Colonic mucosa (tissue), 4 donors: ENCODE measurements around the gene PTPRM. TPM values are rescaled to one million over a fixed set of nuclear protein-coding genes. Genes with fewer than 3 reads are reported as not detected.

ENCODE experiments used
- DNase-seq: peaks from one replicate; pipeline ENCODE4 v3.0.0-alpha.2; 2020
- H3K27ac ChIP-seq: fragments of 200-600 bp; one replicate; pipeline ENCODE4 v1.8.0; 2021
- H3K27me3 ChIP-seq: fragments of 200-600 bp; one replicate; pipeline ENCODE4 v1.8.0; 2021
- H3K36me3 ChIP-seq: fragments of 200-600 bp; one replicate; pipeline ENCODE4 v1.8.0; 2021
- H3K4me1 ChIP-seq: fragments of 200-600 bp; one replicate; pipeline ENCODE4 v1.8.0; 2021; ENCODE audit warnings: mild to moderate bottlenecking
- H3K4me3 ChIP-seq: fragments of 200-600 bp; one replicate; pipeline ENCODE4 v1.8.0; 2021
- H3K9ac ChIP-seq, 2 donors: one replicate each; pipeline ENCODE4 v1.7.0; 2013; ENCODE audit warnings: control low read depth in 2 of 2, low read depth in 2 of 2, low read length in 2 of 2
- H3K9me3 ChIP-seq: fragments of 200-600 bp; one replicate; pipeline ENCODE4 v1.8.0; 2021
- intact Hi-C: fragments of 100-400 bp; cut with DNase I; formaldehyde crosslinking; loops from one replicate; pipeline ENCODE4 v1.14.1; 2022
- total RNA-seq, 2 donors: library from RNA; stranded (reverse); fragmentation: NEBNext Ultra II Directional in 1 of 2; extraction: Animal tissue kit (Norgen Biotek cat#: 25700) in 1 of 2; gene quantifications; one replicate each; pipeline ENCODE4 v1.2.1, GENCODE V29; 2021
- TF ChIP-seq, protein P1 (sequence below): fragments of 200-600 bp; IDR thresholded peaks from one replicate; pipeline ENCODE4 v1.8.0; 2022; ENCODE audit warnings: antibody characterized with exemption, mild to moderate bottlenecking
- donor health status: healthy.
- donor health status: DM: no; HTN: no; CAD: no.
- donor health status: DM: no; HTN: no; CAD: no.

Gene PTPRM
- total RNA-seq, 2 donors from 2014 or later, result 8.1 to 13.9 TPM

GRCh38 chr18:7619676-7620075, 52.6 kb downstream of the PTPRM start:
- DNase-seq, result no peak
- no peaks in the 10 kb centered on the region for H3K27me3 ChIP-seq
- TF ChIP-seq, protein P1, sequence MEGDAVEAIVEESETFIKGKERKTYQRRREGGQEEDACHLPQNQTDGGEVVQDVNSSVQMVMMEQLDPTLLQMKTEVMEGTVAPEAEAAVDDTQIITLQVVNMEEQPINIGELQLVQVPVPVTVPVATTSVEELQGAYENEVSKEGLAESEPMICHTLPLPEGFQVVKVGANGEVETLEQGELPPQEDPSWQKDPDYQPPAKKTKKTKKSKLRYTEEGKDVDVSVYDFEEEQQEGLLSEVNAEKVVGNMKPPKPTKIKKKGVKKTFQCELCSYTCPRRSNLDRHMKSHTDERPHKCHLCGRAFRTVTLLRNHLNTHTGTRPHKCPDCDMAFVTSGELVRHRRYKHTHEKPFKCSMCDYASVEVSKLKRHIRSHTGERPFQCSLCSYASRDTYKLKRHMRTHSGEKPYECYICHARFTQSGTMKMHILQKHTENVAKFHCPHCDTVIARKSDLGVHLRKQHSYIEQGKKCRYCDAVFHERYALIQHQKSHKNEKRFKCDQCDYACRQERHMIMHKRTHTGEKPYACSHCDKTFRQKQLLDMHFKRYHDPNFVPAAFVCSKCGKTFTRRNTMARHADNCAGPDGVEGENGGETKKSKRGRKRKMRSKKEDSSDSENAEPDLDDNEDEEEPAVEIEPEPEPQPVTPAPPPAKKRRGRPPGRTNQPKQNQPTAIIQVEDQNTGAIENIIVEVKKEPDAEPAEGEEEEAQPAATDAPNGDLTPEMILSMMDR, result no peak
- intact Hi-C loops, result no loop called here
- H3K36me3 ChIP-seq, result no peaks in the 10 kb centered on the region
- H3K9ac ChIP-seq, result no peak overlapping the region
- no peak overlapping the region for H3K27ac ChIP-seq
- no peaks in the 10 kb centered on the region for H3K9me3 ChIP-seq
- H3K4me3 ChIP-seq, result no peak overlapping the region
- H3K4me1 ChIP-seq, result no peaks in the 10 kb centered on the region

DNA sequence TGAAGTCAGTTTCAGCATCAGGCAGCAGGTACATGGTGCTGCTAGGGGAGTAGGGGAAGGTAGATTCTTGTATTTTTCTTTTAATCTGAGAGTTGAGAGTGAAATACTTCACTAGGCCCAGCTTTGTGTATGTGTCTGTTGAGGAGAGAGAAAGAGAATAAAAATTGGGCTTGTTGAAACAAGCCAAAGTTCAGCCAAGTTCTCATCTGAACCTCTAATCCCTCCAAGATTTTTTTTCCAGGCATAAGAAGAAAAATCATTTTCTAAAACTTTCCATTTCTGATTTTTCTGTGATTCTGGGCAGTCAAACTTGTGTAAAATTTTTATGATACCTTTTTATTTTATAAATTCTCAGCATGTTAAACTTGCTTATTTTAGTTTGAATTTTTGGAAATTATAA, 55.6 kb downstream of the PTPRM start:
- intact Hi-C loops, result no loop called here
- Histone ChIP-seq H3K36me3 (no peaks in the 10 kb centered on the region), H3K9me3 (no peaks in the 10 kb centered on the region), H3K27me3 (no peaks in the 10 kb centered on the region), H3K4me1 (no peaks in the 10 kb centered on the region), H3K4me3 (no peak overlapping the region), H3K27ac (no peak overlapping the region), H3K9ac (no peak overlapping the region)
- TF ChIP-seq, protein P1, result no peak
- no peak for DNase-seq

GRCh38 chr18:7623681-7624080, 56.6 kb downstream of the PTPRM start:
- H3K27ac ChIP-seq, result no peak overlapping the region
- H3K4me1 ChIP-seq, result no peaks in the 10 kb centered on the region
- no peak for DNase-seq
- TF ChIP-seq, protein P1, result no peak
- no peak overlapping the region for H3K4me3 ChIP-seq
- intact Hi-C loops, result no loop called here
- H3K27me3 ChIP-seq, result no peaks in the 10 kb centered on the region
- no peak overlapping the region for H3K9ac ChIP-seq
- no peaks in the 10 kb centered on the region for H3K9me3 ChIP-seq
- H3K36me3 ChIP-seq, result no peaks in the 10 kb centered on the region

DNA sequence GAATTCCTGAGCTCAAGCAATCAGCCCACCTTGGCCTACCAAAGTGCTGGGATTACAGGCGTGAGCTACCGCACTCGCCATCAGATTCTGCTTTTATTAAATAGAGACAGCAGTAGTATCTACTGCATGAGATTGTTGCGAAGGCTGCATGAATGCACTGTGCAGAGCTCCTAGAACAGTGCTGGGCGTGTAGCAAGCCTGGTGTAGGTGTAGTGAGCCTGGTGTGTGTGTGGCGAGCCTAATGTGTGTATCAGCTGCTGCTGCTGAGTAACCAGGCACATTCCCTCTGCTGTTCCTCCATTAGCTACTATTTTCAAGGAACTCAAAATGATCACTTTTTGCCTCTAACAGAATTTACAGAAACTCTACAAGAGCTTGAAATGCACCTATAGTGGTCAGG, 57.6 kb downstream of the PTPRM start:
- TF ChIP-seq, protein P1, result no peak
- H3K4me3 ChIP-seq, result no peak overlapping the region
- H3K36me3 ChIP-seq, result no peaks in the 10 kb centered on the region
- DNase-seq, result no peak
- H3K9ac ChIP-seq, result no peak overlapping the region
- H3K4me1 ChIP-seq, result no peaks in the 10 kb centered on the region
- no peaks in the 10 kb centered on the region for H3K27me3 ChIP-seq
- intact Hi-C loops, result no loop called here
- no peak overlapping the region for H3K27ac ChIP-seq
- no peaks in the 10 kb centered on the region for H3K9me3 ChIP-seq

GRCh38 chr18:7626175-7626921, 59.2 kb downstream of the PTPRM start:
- intact Hi-C loops, result no loop called here
- no peak for DNase-seq
- Histone ChIP-seq H3K9ac (no peak overlapping the region), H3K27me3 (no peaks in the 10 kb centered on the region), H3K27ac (no peak overlapping the region), H3K36me3 (no peaks in the 10 kb centered on the region), H3K4me1 (no peaks in the 10 kb centered on the region), H3K9me3 (no peaks in the 10 kb centered on the region), H3K4me3 (no peak overlapping the region)
- TF ChIP-seq, protein P1, result no peak
